ENCODE data around the gene MOB4.

DNA sequence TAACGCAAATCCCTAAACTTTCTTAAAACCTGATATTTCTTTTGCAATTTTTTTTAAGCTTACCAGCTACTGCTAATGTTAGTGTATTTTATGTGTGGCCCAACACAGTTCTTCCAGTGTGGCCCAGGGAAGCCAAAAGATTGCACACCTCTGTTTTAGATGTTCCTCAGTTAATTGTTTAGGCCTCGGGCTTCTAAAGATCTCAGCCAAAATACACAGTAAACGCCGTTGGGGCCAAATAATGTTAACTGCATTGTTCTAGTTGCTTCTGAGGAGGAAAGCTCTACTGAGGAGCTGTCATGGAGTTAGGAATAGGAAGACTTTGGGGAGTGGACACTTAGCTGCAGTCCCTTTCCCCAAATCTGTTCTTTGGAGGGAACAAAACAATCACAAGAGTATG is 13.7 kb upstream of the MOB4 start:
- TF ChIP-seq, protein P1, sequence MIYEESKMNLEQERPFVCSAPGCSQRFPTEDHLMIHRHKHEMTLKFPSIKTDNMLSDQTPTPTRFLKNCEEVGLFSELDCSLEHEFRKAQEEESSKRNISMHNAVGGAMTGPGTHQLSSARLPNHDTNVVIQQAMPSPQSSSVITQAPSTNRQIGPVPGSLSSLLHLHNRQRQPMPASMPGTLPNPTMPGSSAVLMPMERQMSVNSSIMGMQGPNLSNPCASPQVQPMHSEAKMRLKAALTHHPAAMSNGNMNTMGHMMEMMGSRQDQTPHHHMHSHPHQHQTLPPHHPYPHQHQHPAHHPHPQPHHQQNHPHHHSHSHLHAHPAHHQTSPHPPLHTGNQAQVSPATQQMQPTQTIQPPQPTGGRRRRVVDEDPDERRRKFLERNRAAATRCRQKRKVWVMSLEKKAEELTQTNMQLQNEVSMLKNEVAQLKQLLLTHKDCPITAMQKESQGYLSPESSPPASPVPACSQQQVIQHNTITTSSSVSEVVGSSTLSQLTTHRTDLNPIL (CRISPR knock-in tag; IDR thresholded peaks at IDR 0.05; ENCODE audit: low read depth) = no peak
- TF ChIP-seq TCF4 (CRISPR knock-in tag; IDR thresholded peaks at IDR 0.05; ENCODE audit: borderline replicate concordance) (no peak), CSDC2 (CRISPR knock-in tag; IDR thresholded peaks at IDR 0.05) (no peak), ZFP3 (CRISPR knock-in tag; IDR thresholded peaks at IDR 0.05) (no peak), PATZ1 (CRISPR knock-in tag; IDR thresholded peaks at IDR 0.05; ENCODE audit: borderline replicate concordance) (no peak)
